GM18873 (cell line): ENCODE measurements around the gene IRX6.

Source experiments
- ATAC-seq: cut with Tn5 transposase; IDR thresholded peaks from one replicate; pipeline ENCODE4 v1.9.1; 2021; ENCODE audit warnings: mild to moderate bottlenecking, moderate library complexity, moderate number of reproducible peaks; ENCODE audit not compliant: unreplicated experiment, low FRiP score

Gene IRX6

DNA sequence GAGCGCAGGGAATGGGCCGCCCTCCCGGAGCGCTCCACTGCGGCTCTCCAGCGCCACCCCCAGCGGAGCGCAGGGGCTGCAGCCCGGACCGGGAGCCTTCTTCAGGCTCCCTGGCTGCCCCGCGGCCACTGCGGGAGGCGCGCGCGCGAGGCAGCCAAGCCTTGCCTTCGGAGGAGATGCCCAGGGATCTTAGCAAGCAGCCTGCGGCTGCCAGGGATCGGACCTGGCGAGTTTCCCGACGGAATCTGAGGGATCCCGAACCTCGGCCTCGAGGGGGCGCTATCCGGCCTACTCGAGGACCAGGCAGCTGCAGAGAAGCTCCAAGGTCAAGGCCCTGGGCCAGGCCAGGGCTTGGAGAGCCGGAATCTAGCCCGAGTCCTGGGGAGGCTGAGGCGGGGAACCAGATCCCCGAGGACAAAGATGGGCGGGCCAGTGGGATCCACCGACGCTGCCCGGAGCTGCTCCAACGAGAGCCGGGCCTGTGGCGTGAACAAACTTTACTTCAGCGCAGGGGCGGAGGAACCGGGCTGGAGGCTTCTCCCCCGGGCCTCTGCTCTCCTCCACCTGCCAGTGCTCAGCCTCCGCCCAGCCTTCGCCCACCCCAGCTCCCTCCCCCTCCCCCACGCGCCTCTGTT, at the start of gene IRX6:
Gene IRX6, plus strand, starts transcription at position 567 of the 635 bp plus-strand sequence. CDS start 889 bp downstream, outside the sequence.
- ATAC-seq: no peak

DNA sequence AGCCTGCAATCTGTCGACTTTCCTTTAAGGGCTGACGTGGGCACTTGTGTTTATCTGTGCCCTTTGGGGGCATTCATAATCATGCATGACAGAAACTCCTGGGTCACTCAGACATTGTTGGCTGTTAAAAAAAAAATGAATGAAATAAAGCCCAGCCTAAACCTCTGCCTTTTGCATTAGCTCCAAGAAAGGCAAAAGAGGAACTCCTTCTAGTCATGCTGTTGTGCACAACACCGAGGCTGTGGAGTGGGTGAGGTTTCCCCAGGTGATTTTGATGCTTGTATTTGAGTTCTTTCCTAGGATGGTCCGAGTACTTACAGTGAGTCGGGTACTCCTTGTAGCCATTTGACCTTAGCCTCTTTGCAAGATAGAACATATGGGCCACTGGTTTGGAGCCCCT, 49.6 kb upstream of the IRX6 start:
- no peak for ATAC-seq

DNA sequence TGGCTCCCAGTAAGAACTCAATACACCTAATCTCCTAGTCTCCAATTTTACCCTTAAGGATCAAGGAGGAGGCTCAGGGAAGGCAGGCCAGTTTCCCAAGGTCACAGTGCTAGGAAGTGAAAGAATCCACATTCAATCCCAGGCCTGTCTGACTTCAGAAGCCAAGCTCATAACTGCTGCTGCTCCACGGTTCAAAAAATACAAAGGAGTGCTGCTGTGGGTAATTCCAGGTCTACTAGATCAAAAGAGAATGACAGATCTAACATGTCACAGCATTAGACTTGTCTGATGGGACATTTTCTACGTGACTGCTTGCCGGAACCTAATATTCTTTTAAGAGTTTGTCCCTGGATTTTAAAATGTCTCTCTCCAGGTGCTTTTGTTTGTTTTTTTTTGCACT, 48.8 kb upstream of the IRX6 start:
- ATAC-seq: no peak

DNA sequence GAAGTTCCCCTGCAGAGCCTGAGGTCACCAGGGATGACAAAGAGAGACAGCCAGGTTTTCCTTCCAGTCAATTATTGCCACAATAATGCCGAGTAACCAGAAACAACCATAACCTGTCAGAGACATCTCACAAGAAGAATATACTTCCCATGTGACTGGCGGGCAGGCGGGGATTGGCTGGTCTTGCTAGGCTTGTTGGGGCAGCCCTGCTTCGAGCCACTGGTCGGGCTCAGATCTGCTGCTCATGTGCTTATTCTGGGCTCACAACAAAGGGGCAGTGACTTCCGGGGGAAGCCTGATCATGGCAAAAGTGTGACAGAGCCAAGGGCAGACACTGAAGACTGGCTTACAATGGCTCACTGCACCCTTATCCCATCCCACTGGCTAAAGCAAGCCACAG, 48.1 kb upstream of the IRX6 start:
- ATAC-seq: no peak

DNA sequence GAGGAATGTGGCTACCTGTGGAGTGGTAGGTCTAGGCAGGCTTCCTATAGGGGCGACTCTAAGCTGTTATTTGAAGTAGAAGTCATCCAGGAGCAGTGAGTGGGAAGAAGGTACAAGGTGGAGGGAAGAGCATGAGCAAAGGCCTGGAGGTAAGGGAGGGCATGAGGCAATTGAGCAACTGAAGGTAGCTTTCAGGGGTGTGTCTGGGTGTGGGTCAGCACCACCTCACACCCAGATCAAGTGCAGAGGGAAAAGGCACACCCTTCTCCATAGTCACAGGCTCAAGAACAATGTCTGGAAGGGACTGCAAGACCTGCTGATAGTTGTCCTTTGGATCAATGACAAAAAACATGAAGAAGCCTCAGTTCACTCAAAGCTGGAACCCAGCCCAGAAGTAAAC, 46.5 kb upstream of the IRX6 start:
- no peak for ATAC-seq

DNA sequence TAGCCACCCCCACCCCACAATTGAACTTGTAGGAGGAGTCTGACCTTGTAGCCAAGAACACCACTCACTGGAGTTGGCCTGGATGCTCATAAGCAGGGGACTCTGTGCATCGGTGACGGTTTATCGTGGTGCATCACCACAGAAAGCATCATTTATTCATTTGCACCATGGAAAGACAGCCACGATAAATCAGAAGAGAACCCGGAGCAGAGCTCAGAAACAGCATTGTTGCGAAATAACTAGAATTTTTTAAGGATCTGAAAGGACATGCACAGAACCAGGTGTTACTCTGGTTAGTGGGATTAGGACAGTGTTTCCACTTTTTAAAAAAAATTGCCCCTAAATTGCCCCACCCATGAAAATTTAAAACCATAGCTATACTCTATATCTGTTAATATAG, 44.4 kb upstream of the IRX6 start:
- ATAC-seq: no peak

DNA sequence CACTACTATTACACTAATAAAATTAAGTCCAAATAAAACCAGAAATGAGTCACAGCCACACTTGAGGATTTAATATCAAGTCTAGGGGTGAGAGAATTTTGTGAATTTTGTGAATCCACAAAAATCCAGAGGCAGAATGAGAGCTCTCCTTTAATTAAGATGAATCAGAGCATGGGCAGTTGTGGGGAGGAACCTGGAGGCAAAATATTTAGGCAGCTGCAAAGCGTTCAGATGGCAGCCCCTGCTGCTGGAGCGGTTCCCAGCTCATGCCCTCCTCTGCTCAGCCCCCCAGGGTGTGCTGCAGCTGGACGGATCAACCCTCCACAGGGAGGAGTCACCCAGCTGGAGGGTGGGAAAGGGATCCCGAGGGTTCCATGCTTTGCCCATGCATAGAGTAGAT, 43.4 kb upstream of the IRX6 start:
- no peak for ATAC-seq

DNA sequence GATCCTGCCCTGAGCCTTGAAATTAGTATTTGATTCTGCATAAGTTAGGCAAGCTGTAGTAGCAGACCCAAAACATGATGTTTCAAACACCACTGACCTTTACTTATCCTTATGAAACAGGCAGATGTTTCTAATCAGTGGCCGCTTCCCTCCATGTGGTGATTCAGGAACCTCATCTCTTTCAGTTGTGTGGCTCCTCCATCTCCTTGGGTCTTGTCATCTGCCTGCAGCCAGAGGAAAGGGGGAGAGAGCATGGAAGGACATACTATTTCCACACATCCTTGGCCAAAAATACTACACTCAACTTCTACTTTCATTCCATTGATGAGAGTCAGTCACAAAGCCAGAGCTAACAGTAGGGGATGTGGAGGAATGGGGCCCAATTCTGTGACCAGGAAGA, 41.6 kb upstream of the IRX6 start:
- ATAC-seq: no peak

DNA sequence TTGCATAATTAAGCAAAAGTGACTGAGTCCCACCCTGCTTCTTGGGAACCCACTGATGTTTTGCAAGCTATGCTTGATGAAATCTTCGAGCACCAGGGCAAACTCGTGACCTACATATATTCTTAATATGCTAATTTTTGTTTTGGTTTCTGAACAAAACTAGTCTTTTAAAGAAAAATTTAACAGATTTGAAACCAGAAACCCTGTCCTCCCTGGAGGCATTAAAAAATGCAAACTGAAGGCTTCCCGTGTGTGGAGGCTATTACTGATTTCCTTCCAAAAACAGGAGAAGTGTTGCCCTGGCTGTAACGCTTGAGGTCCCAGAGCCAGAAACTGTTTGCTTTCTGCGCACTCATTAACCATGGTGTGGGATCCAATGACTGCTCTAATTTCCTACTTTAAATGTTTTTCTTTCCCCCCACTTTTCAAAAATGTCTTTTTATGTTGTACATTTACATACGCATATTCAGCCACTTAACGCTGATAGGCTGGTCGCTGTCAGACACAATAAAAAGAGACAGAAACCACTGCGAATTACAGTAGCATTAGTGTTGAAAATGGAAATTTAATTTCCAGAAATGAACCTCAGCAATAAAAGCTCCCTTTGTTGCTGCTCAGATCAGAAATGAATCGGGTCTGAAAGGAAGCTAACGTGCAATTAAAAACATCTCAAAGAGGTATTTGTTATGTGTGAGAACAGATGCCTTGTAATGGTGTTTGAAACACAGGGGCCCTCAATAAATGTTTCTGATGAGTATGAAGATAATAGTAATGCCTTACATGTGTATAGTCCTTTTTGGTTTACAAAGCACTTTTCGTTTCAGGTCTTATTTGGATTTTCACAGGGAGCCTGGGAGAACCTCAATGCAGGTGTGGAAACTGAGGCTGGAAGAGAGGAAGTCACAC, 39.9 kb upstream of the IRX6 start:
- no peak for ATAC-seq

DNA sequence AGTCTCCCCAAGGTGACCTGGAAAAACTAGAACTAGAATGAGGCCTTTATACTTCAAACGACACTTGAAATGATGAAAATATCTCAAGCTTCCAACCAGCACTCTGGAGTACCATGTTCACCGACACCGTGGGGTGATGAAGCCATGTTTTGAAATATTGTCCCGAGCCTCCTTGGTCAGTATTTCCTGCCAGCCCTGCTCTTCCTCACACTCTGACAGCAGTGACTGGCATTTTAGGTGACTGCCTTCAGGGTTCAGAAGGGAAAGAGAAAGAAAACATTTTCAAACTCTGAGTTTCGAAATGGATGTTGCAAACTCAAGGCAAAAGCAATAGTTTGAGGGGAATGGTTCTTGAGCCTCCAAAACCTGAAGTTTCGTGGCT, 39.3 kb upstream of the IRX6 start:
- no peak for ATAC-seq

DNA sequence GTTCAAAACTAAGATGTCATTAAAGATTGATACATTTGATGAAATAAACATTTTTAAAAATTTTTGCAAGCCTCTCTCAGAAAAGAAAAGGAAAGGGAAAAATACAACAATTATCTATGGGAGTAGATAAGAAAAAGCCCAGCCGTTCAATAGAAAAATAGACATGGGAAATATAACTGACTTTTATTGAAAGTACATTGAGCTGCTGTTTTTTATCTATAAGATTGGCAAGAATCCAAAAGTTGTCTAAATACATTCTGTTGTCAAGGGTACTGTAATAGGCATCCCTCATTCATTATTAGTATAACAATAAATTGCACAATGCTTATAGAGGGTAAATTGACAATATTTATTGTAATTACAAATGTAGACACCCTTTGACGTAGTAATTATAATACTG, 38.4 kb upstream of the IRX6 start:
- ATAC-seq: no peak

DNA sequence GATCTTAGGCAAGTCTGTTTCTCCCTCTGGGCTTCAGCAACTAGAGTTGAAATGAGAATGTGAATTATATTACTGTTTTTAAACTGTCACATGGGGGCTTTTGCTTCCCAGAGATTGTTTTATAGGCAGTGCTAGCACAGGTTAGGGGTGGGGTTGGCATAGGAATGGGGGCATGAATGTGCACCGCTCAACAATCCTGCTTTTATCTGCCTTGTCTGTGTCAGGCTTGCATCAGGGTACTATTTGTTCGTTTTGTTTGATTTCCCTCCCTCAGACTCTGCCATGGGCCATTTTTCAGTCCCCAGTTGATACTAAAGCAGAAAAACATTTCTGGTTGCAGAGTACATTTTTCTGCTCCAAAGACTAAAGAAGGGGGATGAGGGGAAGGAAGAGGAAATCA, 34.6 kb upstream of the IRX6 start:
- ATAC-seq: no peak

DNA sequence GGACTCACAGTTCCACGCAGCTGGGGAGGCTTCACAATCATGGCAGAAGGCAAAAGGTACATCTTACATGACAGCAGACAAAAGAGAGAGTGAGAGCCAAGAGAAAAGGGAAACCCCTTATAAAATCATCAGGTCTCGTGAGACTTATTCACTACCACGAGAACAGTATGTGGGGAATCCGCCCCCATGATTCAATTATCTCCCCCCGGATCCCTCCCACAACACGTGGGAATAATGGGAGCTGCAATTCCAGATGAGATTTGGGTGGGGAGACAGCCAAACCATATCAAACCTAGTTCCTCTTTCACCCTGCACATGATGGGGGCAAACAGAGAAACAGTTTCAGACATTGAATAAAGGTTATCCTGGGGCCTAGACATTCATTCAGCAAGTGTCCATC, 32.2 kb upstream of the IRX6 start:
- no peak for ATAC-seq

DNA sequence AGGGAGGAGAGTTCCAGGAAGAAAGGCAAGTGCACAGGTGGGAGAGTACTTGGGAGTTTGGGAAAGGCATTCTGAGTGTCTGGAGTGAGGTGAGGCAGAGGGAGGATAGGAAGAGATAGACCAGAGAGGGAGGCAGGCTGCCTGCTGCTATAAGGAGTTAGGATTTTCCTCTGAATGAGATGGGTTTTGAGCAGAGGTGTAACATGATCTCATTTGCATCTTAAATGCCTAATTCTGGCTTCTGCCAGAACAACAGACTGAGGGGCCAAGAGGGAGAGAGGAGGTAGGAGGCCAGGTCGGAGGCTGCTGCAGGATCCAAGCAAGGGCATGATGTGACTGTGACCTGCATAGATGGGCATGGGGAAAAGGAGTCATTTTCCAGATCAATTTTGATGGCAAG, 31.5 kb upstream of the IRX6 start:
- ATAC-seq: no peak

DNA sequence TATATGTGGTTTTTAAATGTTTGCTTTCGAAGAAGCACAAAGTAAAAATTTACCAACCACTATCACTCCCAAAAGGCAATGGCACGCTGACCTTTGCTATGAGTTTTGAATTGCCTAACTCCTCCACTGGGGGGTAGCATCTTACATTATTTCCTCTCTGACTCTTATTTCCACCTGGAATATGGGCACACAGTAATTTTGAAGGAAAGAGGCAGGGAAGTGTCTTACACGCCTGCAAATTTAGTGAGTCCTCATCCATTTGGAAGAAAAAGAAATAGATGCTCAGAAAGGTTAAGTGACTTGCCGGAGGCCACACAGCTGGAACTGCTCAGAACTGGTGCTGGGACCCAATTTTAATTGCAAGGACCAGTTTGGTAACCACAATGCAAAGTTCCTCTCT, 29.9 kb upstream of the IRX6 start:
- no peak for ATAC-seq

DNA sequence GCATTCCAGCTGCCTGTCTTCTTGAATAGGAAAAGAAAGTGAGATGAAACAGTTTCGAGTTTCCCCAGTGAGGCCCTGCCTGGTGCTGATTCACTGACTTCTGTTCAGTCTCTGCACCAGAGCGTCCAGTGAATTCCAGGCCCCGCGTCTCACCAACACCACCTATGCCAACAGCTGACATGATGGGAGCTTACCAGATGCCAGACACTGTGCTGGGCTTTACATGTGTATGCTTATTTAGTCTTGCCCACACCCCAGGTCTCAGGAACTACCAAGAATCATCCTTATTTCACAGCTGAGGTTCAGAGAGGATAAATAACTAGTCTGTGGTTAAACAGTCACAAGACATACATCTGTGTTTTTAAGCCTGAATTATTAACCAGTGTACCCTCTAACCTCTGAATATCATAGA, 29.1 kb upstream of the IRX6 start:
- ATAC-seq: no peak

DNA sequence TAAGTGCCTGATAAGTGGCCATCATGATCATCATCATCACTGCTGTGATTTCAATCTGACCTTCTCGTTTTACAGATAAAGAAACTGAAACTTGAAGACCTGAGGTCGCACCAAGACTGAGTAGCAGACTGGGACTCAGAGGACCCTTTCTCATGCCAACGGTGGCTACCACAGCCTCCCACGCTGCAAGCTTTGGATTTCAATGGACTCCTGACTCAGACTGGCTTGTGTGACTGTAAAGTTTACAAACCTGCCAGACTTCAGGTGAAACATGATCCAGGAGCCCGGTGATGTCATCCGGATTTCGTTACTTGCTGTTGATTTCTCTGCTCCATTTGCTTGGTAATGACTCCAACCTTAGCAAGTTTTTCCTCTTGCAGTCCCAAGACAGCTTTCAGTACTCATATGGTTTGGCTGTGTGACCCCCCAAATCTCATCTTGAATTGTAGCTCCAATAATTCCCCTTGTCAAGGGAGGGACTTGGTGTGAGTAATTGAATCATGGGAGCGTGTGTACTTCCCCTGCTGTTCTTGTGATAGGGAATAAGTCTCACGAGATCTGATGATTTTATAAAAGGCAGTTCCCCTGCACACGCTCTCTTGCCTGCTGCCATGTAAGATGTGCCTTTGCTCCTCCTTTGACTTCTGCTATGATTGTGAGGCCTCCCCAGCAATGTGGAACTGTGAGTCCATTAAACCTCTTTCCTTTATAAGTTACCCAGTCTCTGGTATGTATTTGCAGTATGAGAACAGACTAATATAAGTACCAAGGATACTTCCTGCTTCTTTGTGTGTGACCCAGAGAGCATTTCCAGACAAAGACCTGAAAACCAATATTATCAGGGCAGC, 26.7 kb upstream of the IRX6 start:
- ATAC-seq: no peak

DNA sequence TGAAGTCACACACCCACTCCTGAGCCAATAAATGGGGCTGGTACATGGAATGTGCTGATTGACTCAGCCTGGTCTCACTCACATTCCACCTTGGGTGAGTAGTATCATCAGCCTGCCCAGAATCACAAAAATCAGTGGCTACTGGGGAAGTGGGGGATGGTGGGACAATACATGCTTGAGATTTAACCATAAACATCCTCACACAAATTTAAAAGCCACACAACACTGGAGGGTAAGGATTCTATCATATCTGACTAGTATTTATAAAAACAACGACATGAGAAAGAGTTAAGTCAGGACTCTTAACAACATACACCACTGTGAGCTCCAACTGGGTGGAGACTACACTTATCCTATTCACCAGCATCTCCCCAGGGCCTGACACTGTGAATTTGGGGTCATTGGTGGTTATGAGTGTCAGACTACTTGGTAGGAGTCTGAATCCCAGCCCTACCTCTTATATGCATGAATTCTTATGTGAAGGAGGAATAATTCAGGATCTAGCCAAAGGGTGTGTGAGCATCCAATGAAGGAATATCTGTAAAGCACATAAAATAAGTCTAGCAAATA, 26.0 kb upstream of the IRX6 start:
- ATAC-seq: no peak

DNA sequence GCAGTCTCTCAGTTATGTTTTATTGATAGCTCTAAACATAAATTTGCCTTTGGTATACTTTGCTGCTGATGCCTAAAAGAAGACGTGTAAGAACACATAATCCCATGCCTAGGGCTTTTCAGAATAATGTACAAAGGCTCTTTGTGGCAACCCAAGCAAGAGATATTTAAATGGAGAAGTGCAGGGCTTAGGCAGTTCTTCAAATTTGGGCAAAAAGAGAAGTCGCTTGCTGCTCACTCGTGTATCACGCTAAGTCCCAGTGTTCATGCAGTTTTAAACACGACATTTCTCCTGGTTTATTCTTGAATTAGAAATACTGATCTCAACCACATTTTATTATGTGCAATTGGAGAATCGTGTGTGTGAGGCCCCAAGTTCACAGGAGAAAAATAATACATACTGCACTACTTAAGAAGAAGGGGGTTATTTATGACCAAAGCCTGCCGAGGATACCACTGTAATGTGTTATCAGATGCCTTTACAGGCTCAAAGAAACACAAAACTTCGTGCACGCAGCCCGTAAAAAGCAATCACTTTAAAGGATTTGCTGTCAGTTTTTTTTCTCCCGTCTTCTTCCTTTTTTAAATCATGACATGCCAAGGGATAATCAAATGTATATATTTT, 22.5 kb upstream of the IRX6 start:
- ATAC-seq: no peak

DNA sequence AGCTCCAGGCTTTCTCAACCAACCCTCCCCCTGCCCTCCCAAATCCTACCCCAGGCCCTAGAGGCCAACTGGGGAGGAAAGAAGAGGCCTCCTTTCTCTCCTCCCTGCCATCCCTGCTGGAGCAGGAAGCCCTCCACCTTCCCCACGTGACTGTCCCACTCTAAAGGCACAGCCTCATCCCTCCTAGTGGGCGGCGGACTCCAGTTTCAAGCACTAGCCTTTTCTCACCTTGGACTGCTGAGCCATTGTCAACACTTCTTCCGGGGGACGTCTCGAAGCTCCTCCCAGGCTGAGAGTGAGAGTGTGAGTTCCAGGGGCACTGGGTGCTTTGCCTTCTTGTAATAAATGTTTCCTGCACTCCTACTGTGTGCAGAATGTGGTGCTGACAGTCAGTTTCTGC, 21.4 kb upstream of the IRX6 start:
- ATAC-seq: no peak
